ENCODE results near the gene LYPD3.

Gene LYPD3

GRCh38 chr19:43430976-43431375 lies 34.4 kb downstream of the LYPD3 start:
- no peak for DNase-seq (ENCODE audit: low read depth in 3 of 3)

GRCh38 chr19:43430142-43430710 lies 35.2 kb downstream of the LYPD3 start:
- no peak for DNase-seq (ENCODE audit: low read depth in 3 of 3)

- no peak for DNase-seq (ENCODE audit: low read depth in 3 of 3)
Measured at GRCh38 chr19:43429395-43429794, 36.0 kb downstream of the LYPD3 start.

- DNase-seq (ENCODE audit: low read depth in 3 of 3) = no peak
Measured at GRCh38 chr19:43425567-43426392, 39.6 kb downstream of the LYPD3 start.

GRCh38 chr19:43423779-43424178 lies 41.6 kb downstream of the LYPD3 start:
- DNase-seq (ENCODE audit: low read depth in 3 of 3) = no peak

GRCh38 chr19:43422689-43423066 lies 42.7 kb downstream of the LYPD3 start:
- no peak for DNase-seq (ENCODE audit: low read depth in 3 of 3)

GRCh38 chr19:43422000-43422688 lies 43.3 kb downstream of the LYPD3 start:
- DNase-seq (ENCODE audit: low read depth in 3 of 3) = no peak

- DNase-seq (ENCODE audit: low read depth in 3 of 3) = no peak
Measured at GRCh38 chr19:43420954-43421353, 44.5 kb downstream of the LYPD3 start.

GRCh38 chr19:43416951-43417623 lies 48.3 kb downstream of the LYPD3 start:
- no peak for DNase-seq (ENCODE audit: low read depth in 3 of 3)

GRCh38 chr19:43414554-43414953 lies 50.9 kb downstream of the LYPD3 start, which contains the start of gene TEX101:
Gene TEX101, plus strand, starts transcription at chr19:43414890. Its CDS starts 1,030 bp downstream, at chr19:43415920.
- no peak for DNase-seq (ENCODE audit: low read depth in 3 of 3)

- DNase-seq (ENCODE audit: low read depth in 3 of 3) = no peak
Measured at GRCh38 chr19:43412441-43412840, 53.0 kb downstream of the LYPD3 start.
